GM23338 (cell line): Measurements from ENCODE around the gene MCU. TPM values are rescaled to one million over a fixed set of nuclear protein-coding genes. Genes with fewer than 3 reads are reported as not detected.

Experiments
- ATAC-seq: fragments of 200-7000 bp; cut with Tn5 transposase; 3 replicates; pipeline ENCODE4 v1.9.1; 2020
- DNase-seq: peaks from one replicate; pipeline ENCODE4 v3.0.0-alpha.2; 2015; ENCODE audit warnings: low spot score
- H2AFZ ChIP-seq: fragments of 200-600 bp; sonication (generic); 2 replicates; pipeline ENCODE4 v1.8.0; 2016; ENCODE audit warnings: antibody characterized with exemption, mild to moderate bottlenecking, moderate library complexity
- H3F3A ChIP-seq: fragments of 200-600 bp; sonication (generic); replicated peaks from 2 replicates; pipeline ENCODE4 v1.8.0; 2017; ENCODE audit warnings: antibody characterized with exemption, mixed run types, low read depth
- H3K27ac ChIP-seq: fragments of 200-600 bp; sonication (generic); 2 replicates; pipeline ENCODE4 v1.6.1; 2016; ENCODE audit warnings: low read depth
- H3K27me3 ChIP-seq: fragments of 200-600 bp; sonication (generic); 2 replicates; pipeline ENCODE4 v1.8.0; 2016; ENCODE audit warnings: mild to moderate bottlenecking, mixed run types, moderate library complexity; ENCODE audit not compliant: insufficient read depth
- H3K36me3 ChIP-seq: fragments of 200-600 bp; sonication (generic); 2 replicates; pipeline ENCODE4 v1.8.0; 2016; ENCODE audit warnings: mild to moderate bottlenecking; ENCODE audit not compliant: insufficient read depth
- H3K4me1 ChIP-seq: fragments of 200-600 bp; sonication (generic); 2 replicates; pipeline ENCODE4 v1.8.0; 2016; ENCODE audit warnings: mild to moderate bottlenecking, moderate library complexity; ENCODE audit not compliant: insufficient read depth
- H3K4me2 ChIP-seq: fragments of 200-600 bp; sonication (generic); 2 replicates; pipeline ENCODE4 v1.7.1; 2017; ENCODE audit warnings: mixed run types
- H3K4me3 ChIP-seq: fragments of 200-600 bp; sonication (generic); 2 replicates; pipeline ENCODE4 v1.6.1; 2016; ENCODE audit warnings: mixed run types
- H3K79me2 ChIP-seq: fragments of 200-600 bp; sonication (generic); replicated peaks from 2 replicates; pipeline ENCODE4 v1.8.0; 2017; ENCODE audit warnings: mild to moderate bottlenecking; ENCODE audit not compliant: insufficient read depth
- H3K9me2 ChIP-seq: fragments of 200-600 bp; sonication (generic); 2 replicates; pipeline ENCODE4 v1.8.0; 2017; ENCODE audit not compliant: insufficient read depth
- H4K20me1 ChIP-seq: fragments of 200-600 bp; sonication (generic); replicated peaks from 2 replicates; pipeline ENCODE4 v1.8.0; 2017; ENCODE audit warnings: mild to moderate bottlenecking; ENCODE audit not compliant: insufficient read depth
- H3K27ac Mint-ChIP-seq: 2 replicates; pipeline ENCODE4 v1.8.0; 2020; ENCODE audit warnings: inconsistent platforms, mild to moderate bottlenecking, moderate library complexity, mixed read lengths
- H3K27me3 Mint-ChIP-seq: 3 replicates; pipeline ENCODE4 v1.8.0; 2022; ENCODE audit warnings: low read depth, mild to moderate bottlenecking, moderate library complexity, mixed read lengths, inconsistent platforms; ENCODE audit not compliant: insufficient read depth, poor library complexity
- H3K36me3 Mint-ChIP-seq: 3 replicates; pipeline ENCODE4 v1.8.0; 2021; ENCODE audit warnings: low read depth, mild to moderate bottlenecking, inconsistent platforms, moderate library complexity, mixed read lengths
- H3K4me1 Mint-ChIP-seq: 3 replicates; pipeline ENCODE4 v1.8.0; 2020; ENCODE audit warnings: mild to moderate bottlenecking, inconsistent platforms, mixed read lengths
- H3K4me3 Mint-ChIP-seq: 3 replicates; pipeline ENCODE4 v1.8.0; 2021; ENCODE audit warnings: moderate library complexity, mild to moderate bottlenecking, inconsistent platforms, mixed read lengths
- H3K9me3 Mint-ChIP-seq: 3 replicates; pipeline ENCODE4 v1.8.0; 2020; ENCODE audit warnings: moderate library complexity, mild to moderate bottlenecking, inconsistent platforms, mixed read lengths
- CREB1 ChIP-seq: fragments of 250-450 bp; sonication (Bioruptor Pico); IDR thresholded peaks from 2 replicates; pipeline ENCODE4 v1.5.0; 2020; ENCODE audit warnings: low read depth, mild to moderate bottlenecking, moderate library complexity
- EZH2 ChIP-seq: fragments of 200-600 bp; sonication (generic); IDR thresholded peaks from one replicate; pipeline ENCODE4 v1.8.0; 2017; ENCODE audit warnings: antibody characterized with exemption, mild to moderate bottlenecking, low read depth; ENCODE audit not compliant: unreplicated experiment
- EZH2phosphoT487 ChIP-seq: fragments of 200-600 bp; sonication (generic); IDR thresholded peaks from one replicate; pipeline ENCODE4 v1.8.1; 2018; ENCODE audit warnings: antibody characterized with exemption; ENCODE audit not compliant: unreplicated experiment
- JUNB ChIP-seq: IDR thresholded peaks from one replicate; pipeline ENCODE4 v1.6.1; 2016; ENCODE audit warnings: antibody characterized with exemption; ENCODE audit not compliant: unreplicated experiment
- NANOG ChIP-seq: IDR thresholded peaks from 2 replicates; pipeline ENCODE4 v1.6.1; 2016; ENCODE audit warnings: antibody characterized with exemption, borderline replicate concordance
- POLR2AphosphoS5 ChIP-seq: IDR thresholded peaks from 2 replicates; pipeline ENCODE4 v1.6.1; 2016; ENCODE audit warnings: antibody characterized with exemption, low read depth
- STAT1 ChIP-seq: IDR thresholded peaks from one replicate; pipeline ENCODE4 v1.6.1; 2016; ENCODE audit warnings: antibody characterized with exemption; ENCODE audit not compliant: unreplicated experiment
- ZNF114 ChIP-seq: fragments of 250-450 bp; sonication (Bioruptor Pico); IDR thresholded peaks from 2 replicates; pipeline ENCODE4 v1.5.0; 2020; ENCODE audit warnings: mild to moderate bottlenecking, moderate library complexity
- polyA plus RNA-seq: library from polyadenylated mRNA; unstranded; fragments of >200 nt; fragmentation: Nextera tagmentation; extraction: Ambion mirVana; gene quantifications from 2 replicates; pipeline ENCODE4 v1.2.1, GENCODE V29; 2016
- total RNA-seq: library from RNA; depleted of rRNA; stranded (reverse); fragments of >200 nt; shearing (Covaris generic); gene quantifications from 2 replicates; pipeline ENCODE4 v1.2.3, GENCODE V29; 2014
- TF ChIP-seq, protein P1 (sequence below): IDR thresholded peaks from 2 replicates; pipeline ENCODE4 v1.6.1; 2016; ENCODE audit warnings: antibody characterized with exemption
- TF ChIP-seq, protein P2 (sequence below): IDR thresholded peaks from one replicate; pipeline ENCODE4 v1.6.1; 2018; ENCODE audit warnings: antibody characterized with exemption; ENCODE audit not compliant: unreplicated experiment
- TF ChIP-seq, protein P3 (sequence below), 2 experiments: fragments of 200-600 bp in 1 of 2; sonication (generic) in 1 of 2; conservative IDR thresholded peaks; 2 replicates each; pipeline versions ENCODE4 v1.5.1 to v1.6.1; 2016 to 2017; ENCODE audit warnings: antibody characterized with exemption in 2 of 2, low read depth in 2 of 2, mild to moderate bottlenecking in 2 of 2, moderate library complexity in 1 of 2

MCU gene
- total and polyA plus RNA-seq, 2 experiments from 2014 or later, result 41.8 to 68.2 TPM

DNA sequence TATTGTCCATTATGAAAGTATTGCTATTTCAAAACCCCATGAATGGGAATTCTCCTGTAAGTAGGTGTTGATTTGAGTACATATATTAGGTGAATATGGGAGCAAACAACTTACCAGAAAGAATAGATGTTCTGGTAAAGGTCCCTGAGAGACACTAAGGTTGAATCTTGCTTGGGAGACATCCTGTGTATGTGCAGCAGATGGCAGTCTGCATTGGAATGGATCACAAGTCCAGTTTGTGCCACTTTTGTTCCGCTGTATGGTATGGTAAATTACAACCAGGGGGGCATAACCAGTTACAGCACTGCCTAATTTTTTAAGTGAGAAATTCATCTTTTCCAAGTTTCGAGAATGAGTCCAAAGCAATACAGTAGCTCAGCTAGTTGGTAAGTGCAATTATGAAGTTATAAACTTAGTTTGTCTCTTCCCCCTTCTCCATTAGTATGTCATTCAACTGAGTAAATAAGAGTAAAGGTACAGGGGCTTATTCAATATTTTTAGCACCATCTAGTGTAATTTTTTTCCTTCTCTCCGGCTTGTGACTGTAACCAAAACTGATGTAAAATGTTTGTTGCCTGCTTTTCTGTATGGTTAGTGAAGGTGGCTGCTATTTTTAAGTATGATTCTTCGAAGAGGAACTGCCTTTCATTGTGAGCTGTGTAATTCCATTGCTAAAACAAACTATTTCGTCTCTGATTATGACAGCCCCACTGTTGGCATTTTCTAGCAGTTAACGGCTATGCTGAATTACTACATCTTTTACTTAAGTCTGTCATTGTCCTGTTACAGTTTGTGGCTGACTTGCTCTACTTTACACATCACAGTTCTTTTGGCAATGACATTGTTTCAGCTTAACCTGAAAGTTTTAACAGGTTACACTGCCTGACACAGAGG, 2.8 kb downstream of the MCU start:
- Histone ChIP-seq H3K9me2 (no peaks in the 10 kb centered on the region), H2AFZ (no peak overlapping the region), H3K4me1 (peaks cover 14% of the 10 kb centered on the region), H4K20me1 (peaks cover 21% of the 10 kb centered on the region), H3K27me3 (no peaks in the 10 kb centered on the region), H3F3A (no peaks in the 10 kb centered on the region), H3K4me3 (no peak overlapping the region; the same call in 1 of the 2 replicates), H3K4me2 (peak overlapping the region; percentile 87; the same call in 1 of the 2 replicates), H3K27ac (0 out of 2 replicates have a peak overlapping the region, but pooled peaks have one; percentile 37), H3K36me3 (no peaks in the 10 kb centered on the region), H3K79me2 (peaks cover 72% of the 10 kb centered on the region)
- H3K9me3 Mint-ChIP-seq, result no peaks in the 10 kb centered on the region
- H3K4me1 Mint-ChIP-seq, result peaks cover 18% of the 10 kb centered on the region; the same call in 2 of the 3 replicates
- no peaks in the 10 kb centered on the region for H3K36me3 Mint-ChIP-seq
- no peak overlapping the region for H3K27ac Mint-ChIP-seq
- DNase-seq (no peak), ATAC-seq (no peak)
- no peak overlapping the region; the same call in 2 of the 3 replicates for H3K4me3 Mint-ChIP-seq
- TF ChIP-seq CREB1 (CRISPR knock-in tag), result no peak
- TF ChIP-seq JUNB, result no peak
- TF ChIP-seq, protein P1, sequence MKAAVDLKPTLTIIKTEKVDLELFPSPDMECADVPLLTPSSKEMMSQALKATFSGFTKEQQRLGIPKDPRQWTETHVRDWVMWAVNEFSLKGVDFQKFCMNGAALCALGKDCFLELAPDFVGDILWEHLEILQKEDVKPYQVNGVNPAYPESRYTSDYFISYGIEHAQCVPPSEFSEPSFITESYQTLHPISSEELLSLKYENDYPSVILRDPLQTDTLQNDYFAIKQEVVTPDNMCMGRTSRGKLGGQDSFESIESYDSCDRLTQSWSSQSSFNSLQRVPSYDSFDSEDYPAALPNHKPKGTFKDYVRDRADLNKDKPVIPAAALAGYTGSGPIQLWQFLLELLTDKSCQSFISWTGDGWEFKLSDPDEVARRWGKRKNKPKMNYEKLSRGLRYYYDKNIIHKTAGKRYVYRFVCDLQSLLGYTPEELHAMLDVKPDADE, result no peak
- no peak for TF ChIP-seq EZH2phosphoT487
- TF ChIP-seq, protein P2, sequence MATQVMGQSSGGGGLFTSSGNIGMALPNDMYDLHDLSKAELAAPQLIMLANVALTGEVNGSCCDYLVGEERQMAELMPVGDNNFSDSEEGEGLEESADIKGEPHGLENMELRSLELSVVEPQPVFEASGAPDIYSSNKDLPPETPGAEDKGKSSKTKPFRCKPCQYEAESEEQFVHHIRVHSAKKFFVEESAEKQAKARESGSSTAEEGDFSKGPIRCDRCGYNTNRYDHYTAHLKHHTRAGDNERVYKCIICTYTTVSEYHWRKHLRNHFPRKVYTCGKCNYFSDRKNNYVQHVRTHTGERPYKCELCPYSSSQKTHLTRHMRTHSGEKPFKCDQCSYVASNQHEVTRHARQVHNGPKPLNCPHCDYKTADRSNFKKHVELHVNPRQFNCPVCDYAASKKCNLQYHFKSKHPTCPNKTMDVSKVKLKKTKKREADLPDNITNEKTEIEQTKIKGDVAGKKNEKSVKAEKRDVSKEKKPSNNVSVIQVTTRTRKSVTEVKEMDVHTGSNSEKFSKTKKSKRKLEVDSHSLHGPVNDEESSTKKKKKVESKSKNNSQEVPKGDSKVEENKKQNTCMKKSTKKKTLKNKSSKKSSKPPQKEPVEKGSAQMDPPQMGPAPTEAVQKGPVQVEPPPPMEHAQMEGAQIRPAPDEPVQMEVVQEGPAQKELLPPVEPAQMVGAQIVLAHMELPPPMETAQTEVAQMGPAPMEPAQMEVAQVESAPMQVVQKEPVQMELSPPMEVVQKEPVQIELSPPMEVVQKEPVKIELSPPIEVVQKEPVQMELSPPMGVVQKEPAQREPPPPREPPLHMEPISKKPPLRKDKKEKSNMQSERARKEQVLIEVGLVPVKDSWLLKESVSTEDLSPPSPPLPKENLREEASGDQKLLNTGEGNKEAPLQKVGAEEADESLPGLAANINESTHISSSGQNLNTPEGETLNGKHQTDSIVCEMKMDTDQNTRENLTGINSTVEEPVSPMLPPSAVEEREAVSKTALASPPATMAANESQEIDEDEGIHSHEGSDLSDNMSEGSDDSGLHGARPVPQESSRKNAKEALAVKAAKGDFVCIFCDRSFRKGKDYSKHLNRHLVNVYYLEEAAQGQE, result no peak
- TF ChIP-seq EZH2, result no peak
- no peak for TF ChIP-seq STAT1
- H3K27me3 Mint-ChIP-seq, result peaks cover 2% of the 10 kb centered on the region

DNA sequence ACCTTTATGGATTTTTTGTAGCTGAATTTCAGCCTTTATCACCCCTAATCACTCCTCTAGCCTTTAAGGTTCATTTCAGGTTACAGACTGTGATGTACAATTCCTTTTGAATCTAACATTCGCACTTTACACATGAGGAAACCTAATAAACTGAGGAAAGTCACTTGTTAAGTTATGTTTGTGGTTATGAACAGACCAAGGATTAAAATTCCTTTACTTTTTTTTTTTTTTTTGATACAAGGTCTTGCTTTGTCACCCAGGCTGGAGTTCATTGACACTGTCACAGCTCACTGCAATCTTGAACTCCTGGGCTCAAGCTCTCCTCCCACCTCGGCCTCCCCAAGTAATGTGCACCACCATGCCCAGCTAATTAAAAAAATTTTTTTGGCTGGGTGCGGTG, 3.6 kb downstream of the MCU start:
- Histone ChIP-seq H3K4me3 (no peak overlapping the region), H2AFZ (no peak overlapping the region), H3K27me3 (no peaks in the 10 kb centered on the region), H3F3A (no peaks in the 10 kb centered on the region), H3K9me2 (no peaks in the 10 kb centered on the region), H3K4me2 (no peak overlapping the region), H3K79me2 (peaks cover 79% of the 10 kb centered on the region), H4K20me1 (peaks cover 24% of the 10 kb centered on the region), H3K27ac (no peak overlapping the region), H3K4me1 (peaks cover 14% of the 10 kb centered on the region), H3K36me3 (no peaks in the 10 kb centered on the region)
- H3K27me3 Mint-ChIP-seq, result peaks cover 2% of the 10 kb centered on the region
- no peak overlapping the region for H3K27ac Mint-ChIP-seq
- no peaks in the 10 kb centered on the region for H3K9me3 Mint-ChIP-seq
- H3K4me3 Mint-ChIP-seq, result no peak overlapping the region
- no peaks in the 10 kb centered on the region for H3K36me3 Mint-ChIP-seq
- peaks cover 18% of the 10 kb centered on the region; the same call in 2 of the 3 replicates for H3K4me1 Mint-ChIP-seq
- no peak for ATAC-seq
- no peak for DNase-seq
- TF ChIP-seq STAT1 (no peak), JUNB (no peak), NANOG (no peak), POLR2AphosphoS5 (no peak), ZNF114 (CRISPR knock-in tag) (no peak), EZH2phosphoT487 (no peak), CREB1 (CRISPR knock-in tag) (no peak)
- TF ChIP-seq, protein P2, result no peak
- TF ChIP-seq, protein P3, sequence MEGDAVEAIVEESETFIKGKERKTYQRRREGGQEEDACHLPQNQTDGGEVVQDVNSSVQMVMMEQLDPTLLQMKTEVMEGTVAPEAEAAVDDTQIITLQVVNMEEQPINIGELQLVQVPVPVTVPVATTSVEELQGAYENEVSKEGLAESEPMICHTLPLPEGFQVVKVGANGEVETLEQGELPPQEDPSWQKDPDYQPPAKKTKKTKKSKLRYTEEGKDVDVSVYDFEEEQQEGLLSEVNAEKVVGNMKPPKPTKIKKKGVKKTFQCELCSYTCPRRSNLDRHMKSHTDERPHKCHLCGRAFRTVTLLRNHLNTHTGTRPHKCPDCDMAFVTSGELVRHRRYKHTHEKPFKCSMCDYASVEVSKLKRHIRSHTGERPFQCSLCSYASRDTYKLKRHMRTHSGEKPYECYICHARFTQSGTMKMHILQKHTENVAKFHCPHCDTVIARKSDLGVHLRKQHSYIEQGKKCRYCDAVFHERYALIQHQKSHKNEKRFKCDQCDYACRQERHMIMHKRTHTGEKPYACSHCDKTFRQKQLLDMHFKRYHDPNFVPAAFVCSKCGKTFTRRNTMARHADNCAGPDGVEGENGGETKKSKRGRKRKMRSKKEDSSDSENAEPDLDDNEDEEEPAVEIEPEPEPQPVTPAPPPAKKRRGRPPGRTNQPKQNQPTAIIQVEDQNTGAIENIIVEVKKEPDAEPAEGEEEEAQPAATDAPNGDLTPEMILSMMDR (conservative IDR thresholded peaks at IDR 0.05; ENCODE audit: low read depth in 2 of 2), result no peak
- TF ChIP-seq, protein P1, result no peak
